ENCODE results near the gene YY1.
"Not testable (repeated sequence)": the region's sequence is repeated elsewhere in the genome, so short reads cannot be mapped to it uniquely, and the experiment has no call there.

YY1 gene

GRCh38 chr14:100285021-100285912, 46.3 kb downstream of the YY1 start:
- peak; percentile 71 for DNase-seq

- no peak for DNase-seq
These were observed 47.0 kb downstream of the YY1 start for GRCh38 chr14:100285913-100286400.

- DNase-seq: no peak
These were observed 47.7 kb downstream of the YY1 start for GRCh38 chr14:100286484-100287191.

- no peak for DNase-seq
These were observed 48.5 kb downstream of the YY1 start for GRCh38 chr14:100287202-100287997.

GRCh38 chr14:100287998-100288295, 49.0 kb downstream of the YY1 start:
- not testable (repeated sequence) for DNase-seq

GRCh38 chr14:100288382-100289185, 49.6 kb downstream of the YY1 start:
- no peak for DNase-seq

GRCh38 chr14:100289916-100290606, 51.1 kb downstream of the YY1 start:
- no peak for DNase-seq

- no peak for DNase-seq
These were observed 51.8 kb downstream of the YY1 start for GRCh38 chr14:100290607-100291304.

- DNase-seq: no peak
These were observed 52.5 kb downstream of the YY1 start for GRCh38 chr14:100291305-100292075.

GRCh38 chr14:100292301-100292775, 53.4 kb downstream of the YY1 start:
- no peak for DNase-seq

- no peak for DNase-seq
These were observed 54.0 kb downstream of the YY1 start for GRCh38 chr14:100292776-100293461.

GRCh38 chr14:100293497-100294212, 54.7 kb downstream of the YY1 start:
- no peak for DNase-seq

- no peak for DNase-seq
These were observed 55.4 kb downstream of the YY1 start for GRCh38 chr14:100294213-100294962.

GRCh38 chr14:100294963-100295330, 56.0 kb downstream of the YY1 start:
- no peak for DNase-seq

GRCh38 chr14:100295376-100296105, 56.6 kb downstream of the YY1 start:
- DNase-seq: no peak

- no peak for DNase-seq
These were observed 57.2 kb downstream of the YY1 start for GRCh38 chr14:100296106-100296651.

- DNase-seq: not testable (repeated sequence)
These were observed 57.8 kb downstream of the YY1 start for GRCh38 chr14:100296729-100297128.

All from effector CD4-positive, alpha-beta T cell (primary cell).